GM12892 (cell line): ENCODE measurements around the gene ASTN2.

ENCODE experiments used
- POLR2A ChIP-seq: IDR thresholded peaks from 2 replicates; pipeline ENCODE4 v1.6.1; 2011; ENCODE audit warnings: low read depth, low read length, control low read depth
- TAF1 ChIP-seq: IDR thresholded peaks from 2 replicates; pipeline ENCODE4 v1.6.1; 2011; ENCODE audit warnings: low read depth, mild to moderate bottlenecking, control low read depth, low read length, borderline replicate concordance

DNA sequence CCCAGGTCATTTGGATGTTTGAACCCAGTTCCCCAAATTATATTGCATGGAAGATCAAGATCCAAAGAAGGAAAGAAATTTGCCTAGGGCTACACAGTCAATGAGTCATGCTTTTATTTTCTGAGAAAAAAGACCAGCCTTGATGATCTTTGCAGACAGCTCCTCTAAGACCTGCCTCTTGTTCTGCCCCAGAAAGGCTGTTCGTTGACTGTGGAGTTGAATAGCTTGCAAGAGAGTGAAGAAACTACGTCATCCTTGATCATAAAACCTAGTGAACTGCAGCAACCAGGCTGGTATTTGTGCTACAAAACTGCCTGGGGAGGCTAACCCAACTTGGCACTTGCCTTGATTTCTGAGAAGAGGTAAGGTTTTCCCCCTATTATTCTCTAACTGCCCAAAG, 997.4 kb downstream of the ASTN2 start:
- TF ChIP-seq TAF1: no peak
- no peak for TF ChIP-seq POLR2A
